ENCODE data around the gene AFM. TPM values are rescaled to one million over a fixed set of nuclear protein-coding genes. Genes with fewer than 3 reads are reported as not detected.

Gene AFM
- total RNA-seq, 1 donor from 2014 or later, result 0.64 TPM

- H3K27ac Mint-ChIP-seq (ENCODE audit: unreplicated experiment), result no peak overlapping the region
- H3K27me3 Mint-ChIP-seq (ENCODE audit: unreplicated experiment), result no peaks in the 10 kb centered on the region
- no peaks in the 10 kb centered on the region for H3K36me3 Mint-ChIP-seq (ENCODE audit: low read depth, unreplicated experiment)
- H3K9me3 Mint-ChIP-seq (ENCODE audit: unreplicated experiment), result no peaks in the 10 kb centered on the region
- H3K4me1 Mint-ChIP-seq (ENCODE audit: unreplicated experiment), result peaks cover 3% of the 10 kb centered on the region
- DNase-seq (ENCODE audit: low spot score), result no peak
- no peak for TF ChIP-seq CTCF (IDR thresholded peaks at IDR 0.05; ENCODE audit: unreplicated experiment)
- no peak overlapping the region for H3K4me3 Mint-ChIP-seq (ENCODE audit: unreplicated experiment)
Measured at GRCh38 chr4:73439445-73439844, 42.1 kb upstream of the AFM start.

- DNase-seq (ENCODE audit: low spot score), result no peak
- no peaks in the 10 kb centered on the region for H3K9me3 Mint-ChIP-seq (ENCODE audit: unreplicated experiment)
- no peak for TF ChIP-seq CTCF (IDR thresholded peaks at IDR 0.05; ENCODE audit: unreplicated experiment)
- no peak overlapping the region for H3K4me3 Mint-ChIP-seq (ENCODE audit: unreplicated experiment)
- H3K27me3 Mint-ChIP-seq (ENCODE audit: unreplicated experiment), result no peaks in the 10 kb centered on the region
- H3K36me3 Mint-ChIP-seq (ENCODE audit: low read depth, unreplicated experiment), result no peaks in the 10 kb centered on the region
- peaks cover 3% of the 10 kb centered on the region for H3K4me1 Mint-ChIP-seq (ENCODE audit: unreplicated experiment)
- no peak overlapping the region for H3K27ac Mint-ChIP-seq (ENCODE audit: unreplicated experiment)
Measured at GRCh38 chr4:73439991-73440390, 41.6 kb upstream of the AFM start.

GRCh38 chr4:73440653-73441052, 40.9 kb upstream of the AFM start:
- DNase-seq (ENCODE audit: low spot score), result no peak
- TF ChIP-seq CTCF (IDR thresholded peaks at IDR 0.05; ENCODE audit: unreplicated experiment), result no peak
- peaks cover 3% of the 10 kb centered on the region for H3K4me1 Mint-ChIP-seq (ENCODE audit: unreplicated experiment)
- no peak overlapping the region for H3K27ac Mint-ChIP-seq (ENCODE audit: unreplicated experiment)
- no peaks in the 10 kb centered on the region for H3K36me3 Mint-ChIP-seq (ENCODE audit: low read depth, unreplicated experiment)
- no peak overlapping the region for H3K4me3 Mint-ChIP-seq (ENCODE audit: unreplicated experiment)
- no peaks in the 10 kb centered on the region for H3K27me3 Mint-ChIP-seq (ENCODE audit: unreplicated experiment)
- H3K9me3 Mint-ChIP-seq (ENCODE audit: unreplicated experiment), result no peaks in the 10 kb centered on the region

GRCh38 chr4:73442275-73442674, 39.3 kb upstream of the AFM start:
- Mint-ChIP-seq H3K9me3 (ENCODE audit: unreplicated experiment) (no peaks in the 10 kb centered on the region), H3K27me3 (ENCODE audit: unreplicated experiment) (no peaks in the 10 kb centered on the region)

GRCh38 chr4:73443224-73443623, 38.3 kb upstream of the AFM start:
- Mint-ChIP-seq H3K4me1 (ENCODE audit: unreplicated experiment) (peaks cover 8% of the 10 kb centered on the region), H3K9me3 (ENCODE audit: unreplicated experiment) (no peaks in the 10 kb centered on the region), H3K4me3 (ENCODE audit: unreplicated experiment) (no peak overlapping the region), H3K36me3 (ENCODE audit: low read depth, unreplicated experiment) (no peaks in the 10 kb centered on the region), H3K27ac (ENCODE audit: unreplicated experiment) (no peak overlapping the region), H3K27me3 (ENCODE audit: unreplicated experiment) (no peaks in the 10 kb centered on the region)
- DNase-seq (ENCODE audit: low spot score), result no peak
- TF ChIP-seq CTCF (IDR thresholded peaks at IDR 0.05; ENCODE audit: unreplicated experiment), result no peak

More at GRCh38 chr4:73442275-73442674, 39.3 kb upstream of the AFM start:
- no peak overlapping the region for H3K4me3 Mint-ChIP-seq (ENCODE audit: unreplicated experiment)
- no peak for TF ChIP-seq CTCF (IDR thresholded peaks at IDR 0.05; ENCODE audit: unreplicated experiment)
- H3K27ac Mint-ChIP-seq (ENCODE audit: unreplicated experiment), result no peak overlapping the region
- peaks cover 3% of the 10 kb centered on the region for H3K4me1 Mint-ChIP-seq (ENCODE audit: unreplicated experiment)
- DNase-seq (ENCODE audit: low spot score), result no peak
- H3K36me3 Mint-ChIP-seq (ENCODE audit: low read depth, unreplicated experiment), result no peaks in the 10 kb centered on the region
